Measurements from ENCODE around the gene TRIM36. TPM values are rescaled to one million over a fixed set of nuclear protein-coding genes. Genes with fewer than 3 reads are reported as not detected.

Gene TRIM36
- total RNA-seq, 1 experiment from 2014 or later = 20.0 TPM

GRCh38 chr5:115136294-115136693 is 33.4 kb downstream of the TRIM36 start:
- no peak overlapping the region for H3K27ac Mint-ChIP-seq

More at GRCh38 chr5:115136294-115136693, 33.4 kb downstream of the TRIM36 start:
- no peaks in the 10 kb centered on the region for H3K9me3 Mint-ChIP-seq
- ChIA-PET POLR2A (no interaction called here), CTCF (no interaction called here)
- peaks cover 18% of the 10 kb centered on the region for H3K36me3 Mint-ChIP-seq
- no peak for TF ChIP-seq ZNF138 (CRISPR knock-in tag; conservative IDR thresholded peaks at IDR 0.05)
- no peak for TF ChIP-seq ZNF396 (CRISPR knock-in tag; IDR thresholded peaks at IDR 0.05; ENCODE audit: borderline replicate concordance)
- TF ChIP-seq ZBTB43 (CRISPR knock-in tag; IDR thresholded peaks at IDR 0.05) = no peak
- no peak for TF ChIP-seq RELA (CRISPR knock-in tag; IDR thresholded peaks at IDR 0.05; ENCODE audit: borderline replicate concordance)
- no peak for TF ChIP-seq HMGXB4 (CRISPR knock-in tag; IDR thresholded peaks at IDR 0.05)
- TF ChIP-seq E2F5 (CRISPR knock-in tag; IDR thresholded peaks at IDR 0.05) = no peak
- no peak for TF ChIP-seq GABPB1 (CRISPR knock-in tag; IDR thresholded peaks at IDR 0.05)
- TF ChIP-seq ETV6 (CRISPR knock-in tag; IDR thresholded peaks at IDR 0.05) = no peak
- TF ChIP-seq RORB (CRISPR knock-in tag; IDR thresholded peaks at IDR 0.05) = no peak
- no peak for TF ChIP-seq STAT6 (CRISPR knock-in tag; conservative IDR thresholded peaks at IDR 0.05; ENCODE audit: low read depth)
- TF ChIP-seq PRRX2 (CRISPR knock-in tag; IDR thresholded peaks at IDR 0.05) = no peak
- no peak for TF ChIP-seq NR3C1 (CRISPR knock-in tag; conservative IDR thresholded peaks at IDR 0.05; ENCODE audit: low read depth)
- no peak for TF ChIP-seq ARID4B (CRISPR knock-in tag; IDR thresholded peaks at IDR 0.05; ENCODE audit: borderline replicate concordance)
- TF ChIP-seq ZNF416 (CRISPR knock-in tag; IDR thresholded peaks at IDR 0.05) = no peak
- H3K4me3 Mint-ChIP-seq = no peak overlapping the region
- ATAC-seq = no peak
- no peak for DNase-seq (ENCODE audit: low spot score)
- H3K4me1 Mint-ChIP-seq = peaks cover 4% of the 10 kb centered on the region
- H3K27me3 Mint-ChIP-seq (ENCODE audit: low read depth) = no peaks in the 10 kb centered on the region
